HCT116 (cell line): ENCODE data around the gene ADARB2. TPM values are rescaled to one million over a fixed set of nuclear protein-coding genes. Genes with fewer than 3 reads are reported as not detected.

Source experiments
- ATAC-seq: fragments of 200-7000 bp; cut with Tn5 transposase; 2 replicates; pipeline ENCODE4 v1.9.1; 2020; ENCODE audit warnings: mild to moderate bottlenecking, moderate library complexity
- BruUV-seq: library from RNA; stranded (reverse); fragments of 400-500 nt; replicated peaks from 2 replicates; lab custom pipeline; 2021; lab: Mats Ljungman, UMichigan
- CTCF ChIA-PET: fragments of 300-600 bp; sonication (Branson Sonifier 250); formaldehyde crosslinking; loops from one replicate; lab custom pipeline; 2021; ENCODE audit warnings: antibody characterized with exemption; lab: Charles Lee
- POLR2A ChIA-PET: fragments of 300-600, 350-600 bp; sonication (Branson Sonifier 250); formaldehyde crosslinking; loops from one replicate; lab custom pipeline; 2021; ENCODE audit warnings: antibody characterized with exemption; lab: Charles Lee
- RAD21 ChIA-PET, 2 experiments: fragments of 300-600 bp; sonication (Branson Sonifier 250); formaldehyde crosslinking; loops; one replicate each; lab custom pipeline; 2023; ENCODE audit warnings: low total read pairs in 2 of 2; ENCODE audit not compliant: uncharacterized antibody in 2 of 2, unreplicated experiment in 2 of 2, low non-redundant PET in 1 of 2; lab: Charles Lee
- DNase-seq: peaks from one replicate; pipeline ENCODE4 v3.0.0-alpha.2; 2010; ENCODE audit warnings: low read depth, low spot score
- H2AFZ ChIP-seq: fragments of 200-600 bp; shearing (Covaris generic), sonication (generic); 2 replicates; pipeline ENCODE4 v1.6.1; 2017; ENCODE audit warnings: low read depth, mixed run types, mixed read lengths, antibody characterized with exemption, low read length; ENCODE audit not compliant: poor library complexity, severe bottlenecking
- H3K27ac ChIP-seq: 2 replicates; pipeline ENCODE4 v1.5.1; 2012; ENCODE audit warnings: low read depth, low read length
- H3K27me3 ChIP-seq: fragments of 200-600 bp; sonication (generic); 2 replicates; pipeline ENCODE4 v1.6.1; 2016; ENCODE audit warnings: mixed run types, low read length, mixed read lengths; ENCODE audit not compliant: insufficient read depth
- H3K36me3 ChIP-seq, 2 experiments: fragments of 200-500 bp in 1 of 2; fragments of 200-600 bp in 1 of 2; sonication (Bioruptor generic) in 1 of 2; sonication (generic) in 1 of 2; 2 replicates each; pipeline versions ENCODE4 v1.5.1 to v1.6.1; 2014 to 2016; ENCODE audit warnings: low read length in 2 of 2, inconsistent platforms in 1 of 2, mixed read lengths in 1 of 2, mixed run types in 1 of 2; ENCODE audit not compliant: insufficient read depth in 2 of 2, control insufficient read depth in 1 of 2
- H3K4me1 ChIP-seq, 2 experiments: fragments of 200-600 bp in 1 of 2; sonication (generic) in 1 of 2; 2 replicates each; pipeline versions ENCODE4 v1.5.1 to v1.6.1; 2012 to 2017; ENCODE audit warnings: low read length in 2 of 2, inconsistent platforms in 1 of 2, mild to moderate bottlenecking in 1 of 2, mixed read lengths in 1 of 2, mixed run types in 1 of 2, moderate library complexity in 1 of 2; ENCODE audit not compliant: insufficient read depth in 2 of 2, control insufficient read depth in 1 of 2
- H3K4me2 ChIP-seq: fragments of 200-600 bp; sonication (generic); 2 replicates; pipeline ENCODE4 v1.6.1; 2017; ENCODE audit warnings: mixed run types, low read length, mixed read lengths
- H3K4me3 ChIP-seq, 2 experiments: fragments of 200-600 bp in 1 of 2; sonication (generic) in 1 of 2; replicated peaks in 1 of 2; 2 replicates each; pipeline ENCODE4 v1.5.1; 2011 to 2016; ENCODE audit warnings: low read length in 2 of 2, control low read depth in 1 of 2, low read depth in 1 of 2, mild to moderate bottlenecking in 1 of 2, mixed read lengths in 1 of 2, mixed run types in 1 of 2
- H3K79me2 ChIP-seq: fragments of 200-600 bp; sonication (generic); 2 replicates; pipeline ENCODE4 v1.6.1; 2017; ENCODE audit warnings: mild to moderate bottlenecking, mixed run types, low read length, moderate library complexity, mixed read lengths; ENCODE audit not compliant: insufficient read depth
- H3K9ac ChIP-seq: fragments of 200-600 bp; sonication (generic); 2 replicates; pipeline ENCODE4 v1.6.1; 2016; ENCODE audit warnings: low read length, mixed read lengths
- H3K9me2 ChIP-seq: fragments of 200-600 bp; sonication (generic), shearing (Covaris generic); 2 replicates; pipeline ENCODE4 v1.6.1; 2017; ENCODE audit warnings: mixed run types, mild to moderate bottlenecking, moderate library complexity; ENCODE audit not compliant: insufficient read depth
- H3K9me3 ChIP-seq, 2 experiments: fragments of 200-500 bp in 1 of 2; fragments of 200-600 bp in 1 of 2; sonication (Bioruptor generic) in 1 of 2; sonication (generic) in 1 of 2; 2 replicates each; pipeline ENCODE4 v1.6.1; 2014 to 2017; ENCODE audit warnings: low read length in 2 of 2, mixed read lengths in 2 of 2, inconsistent platforms in 1 of 2, low read depth in 1 of 2, mild to moderate bottlenecking in 1 of 2, mixed run types in 1 of 2, moderate library complexity in 1 of 2; ENCODE audit not compliant: control insufficient read depth in 1 of 2, insufficient read depth in 1 of 2
- H4K20me1 ChIP-seq: fragments of 200-600 bp; sonication (generic), shearing (Covaris generic); 2 replicates; pipeline ENCODE4 v1.6.1; 2017; ENCODE audit warnings: mixed run types, mild to moderate bottlenecking, moderate library complexity; ENCODE audit not compliant: insufficient read depth
- CEBPB ChIP-seq: IDR thresholded peaks from 2 replicates; pipeline ENCODE4 v1.6.1; 2012; ENCODE audit warnings: low read depth
- CTCF ChIP-seq, 3 experiments: fragments of 200-600 bp in 1 of 3; sonication (generic) in 1 of 3; IDR thresholded peaks in 2 of 3; conservative IDR thresholded peaks in 1 of 3; 2 replicates each; pipeline ENCODE4 v1.5.1; 2012 to 2017; ENCODE audit warnings: low read depth in 2 of 3, low read length in 2 of 3, antibody characterized with exemption in 1 of 3, borderline replicate concordance in 1 of 3, control low read depth in 1 of 3, mild to moderate bottlenecking in 1 of 3, mixed read lengths in 1 of 3, mixed run types in 1 of 3, moderate library complexity in 1 of 3; ENCODE audit not compliant: insufficient read depth in 1 of 3
- EGR1 ChIP-seq: IDR thresholded peaks from 2 replicates; pipeline ENCODE4 v1.6.1; 2012; ENCODE audit warnings: low read depth
- ELF1 ChIP-seq: IDR thresholded peaks from 2 replicates; pipeline ENCODE4 v1.6.1; 2012; ENCODE audit warnings: low read depth, borderline replicate concordance
- EZH2 ChIP-seq: fragments of 200-600 bp; sonication (generic); IDR thresholded peaks from 2 replicates; pipeline ENCODE4 v1.6.1; 2017; ENCODE audit warnings: antibody characterized with exemption, mixed run types
- EZH2phosphoT487 ChIP-seq: fragments of 200-600 bp; IDR thresholded peaks from 2 replicates; pipeline ENCODE4 v1.6.1; 2018; ENCODE audit warnings: antibody characterized with exemption, borderline replicate concordance
- FOSL1 ChIP-seq: IDR thresholded peaks from 2 replicates; pipeline ENCODE4 v1.6.1; 2012; ENCODE audit warnings: low read depth
- JUND ChIP-seq: IDR thresholded peaks from 2 replicates; pipeline ENCODE4 v1.6.1; 2012
- MAX ChIP-seq: IDR thresholded peaks from 2 replicates; pipeline ENCODE4 v1.6.1; 2012
- POLR2A ChIP-seq: IDR thresholded peaks from 2 replicates; pipeline ENCODE4 v1.7.0; 2011; ENCODE audit warnings: borderline replicate concordance; ENCODE audit not compliant: insufficient read depth, insufficient read length; ENCODE audit errors: extremely low read depth
- POLR2AphosphoS5 ChIP-seq: IDR thresholded peaks from 2 replicates; pipeline ENCODE4 v1.6.1; 2011; ENCODE audit warnings: mild to moderate bottlenecking, low read depth, low read length, moderate library complexity
- RAD21 ChIP-seq: IDR thresholded peaks from 2 replicates; pipeline ENCODE4 v1.6.1; 2012; ENCODE audit warnings: low read depth, mild to moderate bottlenecking
- SIN3A ChIP-seq: IDR thresholded peaks from 2 replicates; pipeline ENCODE4 v1.6.1; 2012; ENCODE audit warnings: low read depth
- SP1 ChIP-seq: IDR thresholded peaks from 2 replicates; pipeline ENCODE4 v1.6.1; 2012; ENCODE audit warnings: low read depth
- SRF ChIP-seq: IDR thresholded peaks from 2 replicates; pipeline ENCODE4 v1.6.1; 2012; ENCODE audit warnings: low read depth
- TCF7L2 ChIP-seq: IDR thresholded peaks from 2 replicates; pipeline ENCODE4 v1.7.0; 2011; ENCODE audit warnings: borderline replicate concordance, inconsistent platforms; ENCODE audit not compliant: insufficient read depth, insufficient read length; ENCODE audit errors: extremely low read depth
- ZBTB33 ChIP-seq: IDR thresholded peaks from 2 replicates; pipeline ENCODE4 v1.6.1; 2011; ENCODE audit warnings: mild to moderate bottlenecking, low read length, moderate library complexity; ENCODE audit not compliant: insufficient replicate concordance; ENCODE audit errors: extremely low read depth
- ZFX ChIP-seq: fragments of 450-650 bp; IDR thresholded peaks from 2 replicates; pipeline ENCODE4 v1.6.1; 2017
- ZNF274 ChIP-seq: fragments of 200-500 bp; sonication (Bioruptor generic); IDR thresholded peaks from 2 replicates; pipeline ENCODE4 v1.6.1; 2014; ENCODE audit warnings: mild to moderate bottlenecking, low read depth, low read length, inconsistent platforms
- intact Hi-C: fragments of 100-400 bp; cut with micrococcal nuclease; formaldehyde crosslinking; loops from 2 replicates; pipeline ENCODE4 v1.10.0; 2022
- total RNA-seq: library from RNA; stranded (reverse); gene quantifications from one replicate; pipeline ENCODE4 v1.2.1, GENCODE V29; 2021; ENCODE audit not compliant: unreplicated experiment

ADARB2 gene
- total RNA-seq, 1 experiment from 2014 or later, result not detected

GRCh38 chr10:1672001-1672781, 65.1 kb downstream of the ADARB2 start:
- Histone ChIP-seq H2AFZ (no peak overlapping the region), H3K9me2 (no peaks in the 10 kb centered on the region), H3K27me3 (peaks cover 15% of the 10 kb centered on the region; the same call in 1 of the 2 replicates), H3K9me3 (no peaks in the 10 kb centered on the region), H3K36me3 (no peaks in the 10 kb centered on the region)
- POLR2A ChIA-PET, result no interaction called here
- ATAC-seq, result no peak
- intact Hi-C loops, result no loop called here
- no peak for TF ChIP-seq POLR2AphosphoS5
- TF ChIP-seq RAD21, result no peak
- no peak for TF ChIP-seq ZBTB33
- TF ChIP-seq POLR2A, result no peak
- no peak for TF ChIP-seq FOSL1
- no peak for TF ChIP-seq CTCF (IDR thresholded peaks at IDR 0.05 in 2 of 3, conservative IDR thresholded peaks at IDR 0.05 in 1 of 3; ENCODE audit: borderline replicate concordance in 1 of 3, insufficient read depth in 1 of 3, low read depth in 2 of 3, low read length in 2 of 3)
- TF ChIP-seq TCF7L2, result no peak
- TF ChIP-seq EZH2phosphoT487, result no peak
- TF ChIP-seq SP1, result no peak
- TF ChIP-seq CEBPB, result no peak
- no peak for TF ChIP-seq MAX
- TF ChIP-seq ZNF274, result no peak
- TF ChIP-seq ZFX, result no peak
- no peak for TF ChIP-seq JUND
- no peak for TF ChIP-seq EGR1
- TF ChIP-seq ELF1, result no peak
- TF ChIP-seq SIN3A, result no peak
- no peak for TF ChIP-seq EZH2
- TF ChIP-seq SRF, result no peak
- TF ChIP-seq, all 23 proteins: peak for 0
- no TSS peak for BruUV-seq
- Histone ChIP-seq H3K4me2 (no peak overlapping the region), H3K27ac (no peak overlapping the region), H3K4me3 (no peak overlapping the region), H3K4me1 (no peaks in the 10 kb centered on the region), H3K79me2 (no peaks in the 10 kb centered on the region), H3K9ac (no peak overlapping the region), H4K20me1 (no peaks in the 10 kb centered on the region)
- no peak for DNase-seq
- ChIA-PET CTCF (no interaction called here), RAD21 (no interaction called here)
